GM10248 (cell line): Measurements from ENCODE around the gene PYROXD2.

Source experiments
- CTCF ChIA-PET: fragments of 300-600 bp; sonication (Branson Sonifier 250); formaldehyde crosslinking; extraction: SDS; loops from one replicate; lab custom pipeline; 2021; ENCODE audit warnings: antibody characterized with exemption; lab: Yijun Ruan, JAX
- POLR2A ChIA-PET: fragments of 350-650 bp; sonication (Branson Sonifier 250); formaldehyde crosslinking; extraction: SDS; loops from one replicate; lab custom pipeline; 2020; ENCODE audit warnings: antibody characterized with exemption; lab: Yijun Ruan, JAX
- DNase-seq: peaks from one replicate; pipeline ENCODE4 v3.0.0; 2012; ENCODE audit errors: extremely low spot score
- CTCF ChIP-seq: IDR thresholded peaks from 2 replicates; pipeline ENCODE4 v1.5.1; 2012; ENCODE audit warnings: mild to moderate bottlenecking, low read depth; ENCODE audit errors: extremely low read depth, missing control alignments, control extremely low read depth

Gene PYROXD2

GRCh38 chr10:98418665-98419468 is 3.9 kb upstream of the PYROXD2 start:
- ChIA-PET POLR2A (no interaction called here), CTCF (interaction anchor here (1.1 kb wide), 1 partner anchor 9 kb away, joined by 4 read pairs; no protein-coding TSS in a partner anchor)
- no peak for TF ChIP-seq CTCF
- DNase-seq: no peak

GRCh38 chr10:98417973-98418664 is 3.1 kb upstream of the PYROXD2 start:
- ChIA-PET POLR2A (no interaction called here), CTCF (interaction anchor here (1.1 to 2.4 kb wide), 2 partner anchors 7 to 10 kb away, joined by 4 to 5 read pairs; no protein-coding TSS in a partner anchor)
- no peak for DNase-seq
- no peak for TF ChIP-seq CTCF

GRCh38 chr10:98417481-98417959 is 2.5 kb upstream of the PYROXD2 start:
- TF ChIP-seq CTCF: no peak
- ChIA-PET CTCF (interaction anchor here (2.4 kb wide), 1 partner anchor 8 kb away, joined by 5 read pairs; no protein-coding TSS in a partner anchor), POLR2A (no interaction called here)
- no peak for DNase-seq

GRCh38 chr10:98416606-98417388 is 1.8 kb upstream of the PYROXD2 start:
- CTCF ChIA-PET: interaction anchor here (2.4 kb wide), 1 partner anchor 9 kb away, joined by 5 read pairs; no protein-coding TSS in a partner anchor
- TF ChIP-seq CTCF: no peak
- DNase-seq: no peak
- POLR2A ChIA-PET: no interaction called here

GRCh38 chr10:98415731-98416119 is 743 bp upstream of the PYROXD2 start:
- CTCF ChIA-PET: interaction anchor here (1.2 to 2.4 kb wide), 2 partner anchors 10 to 20 kb away, joined by 3 to 5 read pairs; no protein-coding TSS in a partner anchor
- POLR2A ChIA-PET: no interaction called here
- DNase-seq: no peak
- no peak for TF ChIP-seq CTCF

GRCh38 chr10:98414578-98414931 is 427 bp downstream of the PYROXD2 start:
- no peak for TF ChIP-seq CTCF
- ChIA-PET CTCF (interaction anchor here (1.2 to 11.9 kb wide), 2 partner anchors 11 to 21 kb away, joined by 3 to 98 read pairs; no protein-coding TSS in a partner anchor), POLR2A (no interaction called here)
- DNase-seq: no peak
